Astrocyte (in vitro differentiated cells and primary cell): ENCODE data around the gene C1orf35.

Experiments
- CTCF ChIP-seq: IDR thresholded peaks from 2 replicates; pipeline ENCODE4 v1.5.1; 2011; ENCODE audit warnings: low read depth, mild to moderate bottlenecking, inconsistent platforms, low read length, moderate library complexity; ENCODE audit not compliant: insufficient read depth
- EZH2 ChIP-seq: IDR thresholded peaks from 2 replicates; pipeline ENCODE4 v1.6.1; 2012; ENCODE audit warnings: mild to moderate bottlenecking, low read length, inconsistent platforms; ENCODE audit not compliant: insufficient read depth

- no peak for TF ChIP-seq CTCF
- no peak for TF ChIP-seq EZH2
These were observed 44.1 kb upstream of the C1orf35 start for GRCh38 chr1:228147151-228147693.
